Measurements from ENCODE around the gene EPB41L5.
"Not testable (repeated sequence)": the region's sequence is repeated elsewhere in the genome, so short reads cannot be mapped to it uniquely, and the experiment has no call there.

- not testable (repeated sequence) for TF ChIP-seq CTCF, EZH2, EZH2phosphoT487 (IDR thresholded peaks at IDR 0.05)
Measured at GRCh38 chr2:120199817-120200459, 187.1 kb downstream of the EPB41L5 start.
